GM19468 (cell line): ENCODE measurements around the gene PDCD6IP.
"Not testable (repeated sequence)": the region's sequence is repeated elsewhere in the genome, so short reads cannot be mapped to it uniquely, and the experiment has no call there.

Experiments used
- ATAC-seq: cut with Tn5 transposase; IDR thresholded peaks from one replicate; pipeline ENCODE4 v1.9.1; 2021; ENCODE audit warnings: mild to moderate bottlenecking, moderate library complexity, moderate number of reproducible peaks; ENCODE audit not compliant: unreplicated experiment; ENCODE audit errors: extremely low read depth

The PDCD6IP gene, protein sequence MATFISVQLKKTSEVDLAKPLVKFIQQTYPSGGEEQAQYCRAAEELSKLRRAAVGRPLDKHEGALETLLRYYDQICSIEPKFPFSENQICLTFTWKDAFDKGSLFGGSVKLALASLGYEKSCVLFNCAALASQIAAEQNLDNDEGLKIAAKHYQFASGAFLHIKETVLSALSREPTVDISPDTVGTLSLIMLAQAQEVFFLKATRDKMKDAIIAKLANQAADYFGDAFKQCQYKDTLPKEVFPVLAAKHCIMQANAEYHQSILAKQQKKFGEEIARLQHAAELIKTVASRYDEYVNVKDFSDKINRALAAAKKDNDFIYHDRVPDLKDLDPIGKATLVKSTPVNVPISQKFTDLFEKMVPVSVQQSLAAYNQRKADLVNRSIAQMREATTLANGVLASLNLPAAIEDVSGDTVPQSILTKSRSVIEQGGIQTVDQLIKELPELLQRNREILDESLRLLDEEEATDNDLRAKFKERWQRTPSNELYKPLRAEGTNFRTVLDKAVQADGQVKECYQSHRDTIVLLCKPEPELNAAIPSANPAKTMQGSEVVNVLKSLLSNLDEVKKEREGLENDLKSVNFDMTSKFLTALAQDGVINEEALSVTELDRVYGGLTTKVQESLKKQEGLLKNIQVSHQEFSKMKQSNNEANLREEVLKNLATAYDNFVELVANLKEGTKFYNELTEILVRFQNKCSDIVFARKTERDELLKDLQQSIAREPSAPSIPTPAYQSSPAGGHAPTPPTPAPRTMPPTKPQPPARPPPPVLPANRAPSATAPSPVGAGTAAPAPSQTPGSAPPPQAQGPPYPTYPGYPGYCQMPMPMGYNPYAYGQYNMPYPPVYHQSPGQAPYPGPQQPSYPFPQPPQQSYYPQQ

DNA sequence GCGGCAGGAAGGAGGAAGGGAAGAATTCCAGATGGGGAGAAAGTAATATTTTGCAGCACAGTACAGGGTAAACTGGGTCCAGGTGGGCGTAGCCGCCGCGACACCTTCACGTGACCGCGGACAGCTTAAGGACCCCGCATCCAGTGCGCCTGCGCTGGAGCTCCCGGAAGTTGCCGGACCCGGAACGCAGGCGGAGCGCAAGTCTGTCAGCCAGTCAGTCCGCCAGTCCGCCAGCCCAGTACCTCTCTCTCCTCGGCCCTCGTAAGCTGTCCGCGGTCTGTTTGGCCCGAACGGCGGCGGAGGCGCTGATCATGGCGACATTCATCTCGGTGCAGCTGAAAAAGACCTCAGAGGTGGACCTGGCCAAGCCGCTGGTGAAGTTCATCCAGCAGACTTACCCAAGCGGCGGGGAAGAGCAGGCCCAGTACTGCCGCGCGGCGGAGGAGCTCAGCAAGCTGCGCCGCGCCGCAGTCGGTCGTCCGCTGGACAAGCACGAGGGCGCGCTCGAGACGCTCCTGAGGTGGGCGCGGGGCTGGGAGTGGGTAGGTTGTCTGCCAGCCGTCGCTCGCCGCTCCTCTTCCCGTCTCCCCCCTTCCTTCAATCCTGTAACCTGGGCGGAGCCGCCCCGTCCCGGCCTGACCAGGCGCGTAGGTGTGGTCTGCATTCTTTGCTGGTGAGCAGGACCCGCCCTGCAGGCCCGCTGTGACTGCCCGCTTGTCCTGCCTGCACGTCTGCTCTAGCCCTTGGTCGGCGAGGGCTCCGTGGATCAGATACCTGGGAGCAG is at the start of gene PDCD6IP:
PDCD6IP (plus strand) TSS at position 213 of the 784 bp plus-strand sequence; CDS start at position 312, 99 bp downstream.
- ATAC-seq = peak; percentile 77

DNA sequence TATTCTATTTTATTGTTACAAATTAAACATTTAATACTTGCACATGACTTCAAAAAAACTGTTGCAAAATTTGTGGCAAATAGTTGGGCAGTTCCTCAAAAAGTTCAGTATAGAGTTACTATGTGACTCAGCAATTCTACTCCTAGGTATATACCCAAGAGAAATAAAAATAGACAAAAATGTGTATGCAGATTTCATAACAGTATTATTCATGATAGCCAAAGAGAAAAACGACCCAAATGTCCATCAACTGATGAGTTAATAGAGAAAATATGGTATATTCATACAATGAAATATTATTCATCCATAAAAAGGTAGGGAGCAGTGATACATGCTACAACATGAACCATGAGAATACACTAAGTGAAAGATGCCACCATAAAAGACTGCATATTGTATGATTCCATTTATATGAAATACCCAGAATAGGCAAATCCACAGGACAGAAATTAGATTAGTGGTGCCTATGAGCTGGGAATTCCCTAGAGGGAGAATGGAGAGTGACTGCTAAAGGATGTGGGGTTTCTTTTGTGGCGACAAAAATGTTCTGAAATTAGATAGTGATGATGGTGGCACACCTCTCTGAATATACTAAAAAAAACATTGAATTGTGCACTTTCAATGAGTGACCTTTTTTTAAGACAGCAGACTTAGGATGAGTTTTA is 48.8 kb upstream of the PDCD6IP start:
- no peak for ATAC-seq

DNA sequence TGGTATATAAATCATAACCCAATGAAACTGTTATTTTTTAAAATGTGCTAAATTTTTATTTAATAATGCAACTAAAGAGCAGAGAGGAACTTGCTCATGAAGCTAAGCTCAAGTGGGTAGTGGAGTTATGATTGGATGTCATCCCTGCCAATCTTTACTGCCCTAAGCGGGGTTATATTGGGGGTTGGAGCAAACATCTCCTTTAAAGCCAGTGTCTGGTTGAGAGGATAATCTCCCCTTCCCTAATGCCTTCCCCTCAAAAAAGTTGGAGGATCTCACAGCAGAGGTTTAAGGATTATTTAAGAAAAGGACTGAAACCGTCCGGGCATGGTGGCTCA is 48.2 kb upstream of the PDCD6IP start:
- no peak for ATAC-seq

DNA sequence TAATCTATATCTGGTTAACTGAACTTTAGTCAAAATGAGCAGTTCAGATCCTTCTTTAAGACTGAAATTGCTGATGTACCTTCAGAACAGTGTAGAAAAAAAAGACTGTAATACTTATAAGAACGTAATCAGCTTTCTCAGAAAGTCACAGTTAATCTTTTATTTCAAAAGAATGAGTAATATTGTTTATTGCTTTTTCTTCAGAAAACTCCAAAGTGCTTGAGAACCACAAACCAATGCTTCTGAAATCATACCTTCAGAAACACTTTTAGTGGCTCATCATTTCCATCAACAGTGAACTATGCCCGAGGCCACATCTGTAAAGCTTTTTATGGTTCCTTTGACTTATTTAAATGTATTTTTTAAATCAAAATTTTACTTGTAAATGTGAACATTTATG is 47.1 kb upstream of the PDCD6IP start:
- ATAC-seq = no peak

DNA sequence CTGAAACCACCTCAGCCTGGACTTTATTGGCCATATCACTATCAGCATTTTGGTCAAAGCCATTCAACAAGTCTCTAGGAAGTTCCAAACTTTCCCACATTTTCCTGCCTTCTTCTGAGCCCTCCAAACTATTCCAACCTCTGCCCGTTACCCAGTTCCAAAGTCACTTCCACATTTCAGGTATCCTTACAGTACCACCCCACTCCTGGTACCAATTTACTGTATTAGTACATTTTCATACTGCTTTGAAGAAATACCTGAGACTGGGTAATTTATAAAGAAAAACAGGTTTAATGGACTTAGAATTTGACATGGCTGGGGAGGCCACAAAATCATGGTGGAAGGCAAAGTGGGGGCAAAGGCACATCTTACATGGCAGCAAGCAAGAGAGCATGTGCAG is 44.0 kb upstream of the PDCD6IP start:
- not testable (repeated sequence) for ATAC-seq

DNA sequence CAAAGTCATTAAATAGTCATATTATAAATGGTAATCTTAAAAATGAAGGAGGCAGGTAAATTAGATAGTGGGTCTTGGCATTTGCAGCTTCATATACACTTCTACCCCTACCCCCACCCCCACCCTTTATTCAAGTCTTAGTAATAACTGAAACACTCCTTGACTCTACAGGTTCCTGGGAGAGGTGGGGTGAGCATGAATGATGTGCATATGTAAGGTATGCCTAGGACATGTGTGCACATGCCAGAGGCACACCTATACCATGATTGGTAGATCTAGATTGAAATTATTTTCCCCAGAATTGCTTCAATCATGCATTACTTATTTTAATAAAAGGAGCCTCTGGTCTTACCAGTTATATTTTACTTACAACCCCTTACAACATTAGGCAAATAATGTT is 40.1 kb upstream of the PDCD6IP start:
- no peak for ATAC-seq

DNA sequence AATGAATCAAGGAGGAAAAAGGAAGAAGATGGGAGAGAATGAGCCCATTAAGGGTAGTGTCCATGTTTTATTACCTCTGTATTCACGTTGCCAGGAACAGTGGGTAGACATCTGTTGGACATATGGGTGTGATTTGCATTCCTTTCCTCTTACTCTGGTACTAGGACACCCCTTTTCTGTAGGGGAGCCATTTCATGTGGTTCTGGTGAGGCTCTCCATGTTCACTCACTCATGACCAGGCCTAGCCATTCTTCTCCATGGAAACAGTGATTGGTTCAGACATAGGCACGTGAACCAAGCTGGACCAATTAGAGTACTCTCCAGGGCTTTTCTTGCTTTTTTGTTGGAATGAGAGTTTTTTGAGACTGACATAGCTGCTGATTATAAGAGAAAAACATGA is 39.6 kb upstream of the PDCD6IP start:
- no peak for ATAC-seq

DNA sequence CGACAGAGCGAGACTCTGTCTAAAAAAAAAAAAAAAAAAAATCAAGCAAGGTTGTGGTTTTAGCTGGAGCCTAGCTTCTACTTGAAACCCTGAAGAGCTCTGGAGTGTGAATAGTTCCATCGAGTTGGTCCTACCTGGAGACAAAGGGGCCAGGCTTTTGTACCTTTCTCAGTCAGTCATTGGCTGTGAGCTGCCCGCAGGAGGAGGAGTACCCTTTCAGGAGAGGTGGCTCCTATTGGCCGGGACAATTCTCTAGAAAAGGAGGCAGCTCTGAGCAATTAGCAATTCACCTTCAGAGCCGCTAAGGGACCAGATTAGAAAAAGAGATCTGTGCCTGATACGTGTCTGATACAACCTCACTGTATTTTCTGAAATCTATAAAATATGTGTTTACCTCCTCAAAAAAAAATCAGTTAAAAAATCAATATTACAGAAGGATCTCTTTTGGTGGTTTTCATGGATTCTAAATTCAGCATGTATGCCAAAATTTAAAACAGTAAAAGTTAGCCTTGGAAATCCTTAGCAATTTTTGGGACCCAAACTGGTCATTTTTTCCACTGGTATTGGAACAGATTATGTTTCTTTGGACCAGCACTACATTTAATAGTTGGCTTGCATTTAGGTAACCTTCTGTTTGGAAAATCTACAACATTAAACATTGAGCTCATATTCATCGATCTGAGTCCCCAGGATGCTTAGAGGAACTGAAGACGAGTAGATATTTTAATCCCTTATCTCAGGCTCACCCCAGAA is 29.7 kb upstream of the PDCD6IP start:
- no peak for ATAC-seq

DNA sequence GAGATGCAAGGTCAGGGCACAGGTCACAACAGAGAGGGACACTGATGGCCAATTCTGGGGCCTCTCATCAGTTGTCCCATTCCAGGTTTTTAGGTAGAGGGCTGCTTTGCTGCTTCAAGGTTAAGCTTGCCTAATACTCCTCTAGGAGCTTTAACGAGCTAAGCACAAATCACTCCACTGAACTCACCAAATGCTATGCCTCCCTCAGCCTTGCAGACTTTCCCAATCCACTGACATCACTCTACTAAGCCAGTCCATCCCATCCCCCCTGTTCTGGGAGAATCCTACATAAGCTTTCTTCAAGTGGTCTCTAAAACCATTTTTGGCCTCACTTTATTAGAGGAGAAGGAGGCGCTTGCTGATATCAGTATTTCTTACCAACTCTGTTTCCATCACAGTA is 24.8 kb upstream of the PDCD6IP start:
- ATAC-seq = no peak

DNA sequence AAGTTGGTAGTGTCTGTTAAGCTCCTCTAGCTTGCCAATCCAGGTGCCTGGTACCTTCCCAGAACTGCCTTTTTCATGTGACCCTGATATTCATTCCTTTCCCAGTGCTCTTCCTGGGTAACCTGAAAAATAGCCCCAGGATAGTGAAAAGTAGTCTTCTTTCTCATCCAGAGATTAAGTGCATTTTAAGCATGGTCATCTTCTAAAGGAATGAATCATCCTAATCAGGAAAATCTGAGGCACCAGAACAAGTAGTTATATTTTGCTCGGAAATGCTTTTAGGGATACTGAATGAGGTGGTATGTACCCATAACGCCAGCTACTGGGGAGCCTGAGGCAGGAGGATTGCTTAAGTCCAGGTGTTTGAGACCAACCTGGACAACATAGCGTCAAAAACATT is 23.1 kb upstream of the PDCD6IP start:
- no peak for ATAC-seq

DNA sequence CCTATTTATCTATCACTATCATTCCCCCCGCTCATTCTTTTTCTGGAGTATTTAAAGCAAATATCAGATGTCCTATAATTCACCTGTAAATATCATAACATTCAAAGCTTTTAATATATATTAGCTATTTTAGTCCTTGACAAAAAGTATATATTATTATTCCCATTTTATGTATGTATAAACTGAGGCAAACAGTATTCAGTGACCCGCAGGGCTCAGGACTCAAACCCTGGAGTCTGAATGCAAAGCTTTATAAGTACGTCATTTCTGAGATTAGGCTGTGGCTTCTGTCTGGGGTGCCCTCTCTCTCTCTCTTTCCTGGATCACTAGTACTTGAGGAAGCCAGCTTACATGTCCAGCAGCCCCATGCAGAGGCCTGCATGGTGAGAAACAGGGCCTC is 20.4 kb upstream of the PDCD6IP start:
- ATAC-seq = no peak

DNA sequence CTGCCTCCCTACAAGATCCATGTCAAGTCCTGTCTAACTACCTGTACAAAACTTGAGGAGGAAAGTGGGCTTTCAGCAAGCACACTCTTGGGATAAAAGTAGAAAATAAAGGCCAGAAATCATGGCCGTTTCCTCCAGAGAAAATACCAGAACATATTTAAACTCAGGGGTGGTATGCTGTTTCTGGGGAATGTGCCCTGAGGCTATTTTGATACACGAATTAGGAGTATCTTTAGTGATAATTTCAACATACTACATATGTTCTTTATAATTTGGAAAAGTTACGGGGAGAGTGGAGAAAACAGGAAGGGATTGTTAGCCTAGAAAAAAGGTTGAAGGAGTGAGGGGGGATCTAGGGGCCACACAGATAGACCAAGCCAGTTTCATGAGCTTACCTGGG is 18.7 kb upstream of the PDCD6IP start:
- no peak for ATAC-seq

DNA sequence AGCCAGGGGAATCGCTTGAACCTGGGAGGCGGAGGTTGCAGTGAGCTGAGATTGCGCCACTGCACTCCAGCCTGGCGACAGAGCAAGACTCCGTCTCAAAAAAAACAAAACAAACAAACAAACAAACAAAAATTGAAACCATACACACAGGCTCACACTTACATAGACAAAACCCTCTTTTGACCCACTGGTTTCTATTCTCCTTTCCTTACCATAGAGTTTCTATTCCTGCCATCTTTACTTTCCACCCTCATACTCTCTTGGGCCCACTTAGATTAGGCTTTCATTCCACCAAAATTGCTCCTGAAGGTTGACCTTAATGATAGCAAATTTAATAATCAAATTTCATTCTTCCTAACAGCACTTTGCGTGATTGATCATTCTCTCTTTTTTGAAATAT is 17.0 kb upstream of the PDCD6IP start:
- ATAC-seq = not testable (repeated sequence)

DNA sequence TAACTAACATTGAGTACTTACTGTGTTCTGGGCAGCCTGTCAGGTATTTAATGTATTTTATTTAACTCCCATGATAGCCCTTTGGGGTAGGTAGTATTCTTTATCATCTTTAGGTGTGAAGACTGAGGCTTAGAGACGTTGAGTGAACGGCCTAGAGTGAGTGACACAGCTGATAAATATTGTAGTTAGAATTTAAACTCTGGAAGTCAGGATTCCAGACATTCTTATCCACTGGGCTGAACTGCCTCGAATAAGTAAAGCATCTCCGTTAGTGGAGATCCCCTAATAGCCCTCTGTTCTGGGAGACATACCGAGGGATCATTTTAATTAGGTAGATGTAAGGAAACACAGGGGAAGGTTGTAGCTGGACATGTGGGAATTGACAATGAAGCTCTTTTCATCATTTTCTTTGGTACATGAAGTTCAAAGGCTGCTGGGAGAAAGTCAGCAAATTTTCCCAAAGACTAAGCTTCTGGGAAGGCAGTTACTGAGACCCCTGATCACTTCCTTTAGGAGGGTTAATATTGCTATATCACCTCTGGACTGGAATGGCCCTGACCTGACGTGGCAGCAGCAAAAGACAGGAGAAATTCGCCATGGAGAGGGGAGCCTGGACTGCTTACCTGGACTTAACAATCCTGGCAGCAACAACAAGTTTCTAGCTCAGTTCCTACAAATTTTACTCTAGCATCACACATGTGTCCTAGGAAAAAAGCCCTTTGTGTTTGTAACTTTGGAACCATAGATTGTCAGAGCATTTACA is 11.7 kb upstream of the PDCD6IP start:
- ATAC-seq = no peak

DNA sequence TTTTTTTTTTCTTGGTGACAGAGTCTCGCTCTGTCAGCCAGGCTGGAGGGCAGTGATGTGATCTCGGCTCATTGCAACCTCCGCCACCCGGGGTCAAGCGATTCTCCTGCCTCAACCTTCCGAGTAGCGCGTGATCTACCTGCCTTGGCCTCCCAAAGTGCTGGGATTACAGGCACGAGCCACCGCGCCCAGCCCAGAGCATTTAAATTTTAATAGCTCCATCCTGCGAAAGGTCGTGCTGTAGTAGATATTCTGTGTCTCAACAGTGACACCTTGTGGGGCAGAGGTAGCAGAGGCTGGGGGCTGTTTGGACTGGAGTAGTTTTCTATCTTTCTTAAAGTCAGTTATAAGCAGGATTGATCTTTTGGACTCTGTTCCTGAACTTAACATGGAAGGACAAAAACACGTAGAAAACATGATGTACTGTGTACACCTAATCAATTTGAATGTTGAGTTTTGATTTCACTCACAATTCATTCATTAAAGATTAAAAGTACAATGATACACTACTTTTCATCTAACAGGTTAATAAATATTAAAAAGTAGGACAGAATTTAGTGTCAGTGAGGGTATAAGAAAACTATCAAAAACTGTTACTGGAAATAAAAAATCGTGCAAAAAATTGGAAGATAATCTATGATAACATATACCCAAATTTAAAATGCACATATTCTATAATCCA is 11.0 kb upstream of the PDCD6IP start:
- peak; percentile 42 for ATAC-seq

DNA sequence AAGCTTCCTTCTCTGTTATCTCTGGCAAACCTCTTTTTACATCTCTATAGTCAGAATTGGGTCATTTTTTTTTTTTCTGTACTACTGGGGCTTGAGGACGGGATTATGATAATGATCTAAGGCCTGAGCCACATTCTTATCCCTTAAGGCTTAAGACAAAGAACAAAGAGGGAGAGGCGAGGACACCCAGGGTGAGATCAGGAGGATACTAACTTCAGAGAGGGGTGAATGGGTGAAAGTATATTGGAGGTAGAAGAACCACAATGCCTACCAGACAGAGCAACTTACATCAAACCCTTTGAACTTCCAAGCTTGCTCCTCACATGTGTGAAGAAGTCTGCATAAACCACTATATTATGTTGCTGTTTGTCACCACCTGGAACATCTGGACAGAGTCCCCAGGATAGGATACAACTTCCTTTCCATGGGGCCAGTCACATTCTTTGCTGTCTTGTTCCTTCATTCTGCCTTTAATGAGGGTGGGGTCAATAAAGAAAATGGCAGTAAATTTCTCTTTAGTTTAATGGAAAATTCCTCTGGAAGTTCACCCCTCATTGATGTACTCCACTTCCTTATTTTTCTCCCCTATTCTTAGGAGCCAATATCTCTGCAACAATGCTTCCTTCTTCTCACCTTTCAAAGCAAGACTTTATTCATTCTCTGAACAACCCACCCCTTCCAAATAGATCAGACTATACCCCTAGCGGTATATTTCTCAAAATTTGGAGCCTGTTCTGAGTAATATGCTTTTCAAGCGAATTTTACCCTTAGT is 9.1 kb upstream of the PDCD6IP start:
- no peak for ATAC-seq

DNA sequence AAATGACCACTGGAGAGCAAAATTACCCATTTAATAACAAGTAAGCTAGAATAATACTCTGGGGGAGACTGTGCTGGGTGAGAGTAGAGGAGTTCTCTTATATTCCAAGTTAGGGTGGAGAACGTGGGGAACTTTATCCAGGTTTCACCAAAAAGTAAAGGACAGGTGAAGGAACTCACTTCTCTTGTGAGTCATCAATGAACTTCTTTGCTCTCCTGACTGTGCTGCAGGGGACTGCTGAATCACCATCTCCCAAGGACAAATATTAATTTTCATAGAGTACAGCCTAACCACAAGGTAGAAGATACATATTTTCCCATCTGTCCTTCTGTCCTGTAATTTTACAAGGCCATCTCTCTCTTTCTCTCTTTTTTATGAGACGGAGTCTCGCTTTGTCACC is 8.3 kb upstream of the PDCD6IP start:
- no peak for ATAC-seq
